ENCODE data around the gene BLOC1S6. TPM values are rescaled to one million over a fixed set of nuclear protein-coding genes. Genes with fewer than 3 reads are reported as not detected.
"Not testable (repeated sequence)": the region's sequence is repeated elsewhere in the genome, so short reads cannot be mapped to it uniquely, and the experiment has no call there.

Gene BLOC1S6
- total RNA-seq, 1 experiment from 2014 or later = 67.6 TPM

- peak; percentile 76 for DNase-seq (ENCODE audit: low read depth)
Observed at GRCh38 chr15:45641374-45641781, 54.2 kb downstream of the BLOC1S6 start.

GRCh38 chr15:45641999-45642932, 55.1 kb downstream of the BLOC1S6 start:
- peak; percentile 58 for DNase-seq (ENCODE audit: low read depth)

- no peak for DNase-seq (ENCODE audit: low read depth)
Observed at GRCh38 chr15:45644437-45644836, 57.3 kb downstream of the BLOC1S6 start.

- DNase-seq (ENCODE audit: low read depth) = peak; percentile 40
Observed at GRCh38 chr15:45645026-45645980, 58.1 kb downstream of the BLOC1S6 start.

GRCh38 chr15:45646220-45646619, 59.0 kb downstream of the BLOC1S6 start:
- peak; percentile 62 for DNase-seq (ENCODE audit: low read depth)

GRCh38 chr15:45647828-45648227, 60.6 kb downstream of the BLOC1S6 start:
- no peak for DNase-seq (ENCODE audit: low read depth)

GRCh38 chr15:45648521-45649200, 61.5 kb downstream of the BLOC1S6 start:
- peak; percentile 55 for DNase-seq (ENCODE audit: low read depth)

GRCh38 chr15:45650007-45650406, 62.8 kb downstream of the BLOC1S6 start:
- DNase-seq (ENCODE audit: low read depth) = not testable (repeated sequence)

- DNase-seq (ENCODE audit: low read depth) = no peak
Observed at GRCh38 chr15:45650889-45651525, 63.8 kb downstream of the BLOC1S6 start.

- no peak for DNase-seq (ENCODE audit: low read depth)
Observed at GRCh38 chr15:45653702-45654424, 66.7 kb downstream of the BLOC1S6 start.

GRCh38 chr15:45654749-45655148, 67.6 kb downstream of the BLOC1S6 start:
- DNase-seq (ENCODE audit: low read depth) = no peak

- DNase-seq (ENCODE audit: low read depth) = no peak
Observed at GRCh38 chr15:45657254-45657653, 70.1 kb downstream of the BLOC1S6 start.

GRCh38 chr15:45657764-45658545, 70.8 kb downstream of the BLOC1S6 start:
- no peak for DNase-seq (ENCODE audit: low read depth)

Other genes with a start within 250 kb of the BLOC1S6 start
- 10.6 and 28.1 TPM in 2 replicates for gene GATM, start 208.8 kb upstream of the BLOC1S6 start, total RNA-seq (2014; rRNA removed; shearing (Covaris generic))
- gene SLC30A4, start 64.6 kb upstream of the BLOC1S6 start, total RNA-seq (2014; rRNA removed; shearing (Covaris generic)) = 1.8 and 2.1 TPM in 2 replicates
- 35.1 and 46.1 TPM in 2 replicates for gene SQOR, start 47.6 kb downstream of the BLOC1S6 start, total RNA-seq (2014; rRNA removed; shearing (Covaris generic))